RWPE2 (cell line): ENCODE results near the gene UTS2R.
"Not testable (repeated sequence)": the region's sequence is repeated elsewhere in the genome, so short reads cannot be mapped to it uniquely, and the experiment has no call there.

Experiments
- ATAC-seq: fragments of 200-7000 bp; cut with Tn5 transposase; 3 replicates; pipeline ENCODE4 v1.9.1; 2021; ENCODE audit warnings: low read depth
- DNase-seq: peaks from one replicate; pipeline ENCODE4 v3.0.0-alpha.2; 2020; ENCODE audit warnings: low spot score
- H3K27ac ChIP-seq: fragments of 450-650 bp; 2 replicates; pipeline ENCODE4 v1.5.1; 2017; ENCODE audit warnings: mild to moderate bottlenecking; ENCODE audit not compliant: poor library complexity, severe bottlenecking
- H3K27me3 ChIP-seq: fragments of 250-450 bp; sonication (Bioruptor Pico); 2 replicates; pipeline ENCODE4 v1.5.1; 2021; ENCODE audit warnings: mild to moderate bottlenecking, moderate library complexity; ENCODE audit not compliant: insufficient read depth, poor library complexity, severe bottlenecking
- H3K36me3 ChIP-seq: fragments of 250-450 bp; sonication (Bioruptor Pico); 2 replicates; pipeline ENCODE4 v1.5.1; 2020; ENCODE audit warnings: low read depth, mild to moderate bottlenecking, moderate library complexity
- H3K4me1 ChIP-seq: fragments of 250-450 bp; sonication (Bioruptor Pico); 2 replicates; pipeline ENCODE4 v1.5.1; 2021; ENCODE audit warnings: mild to moderate bottlenecking, moderate library complexity; ENCODE audit not compliant: insufficient read depth, poor library complexity, severe bottlenecking
- H3K4me3 ChIP-seq: fragments of 250-450 bp; sonication (Bioruptor Pico); 2 replicates; pipeline ENCODE4 v1.5.1; 2021; ENCODE audit warnings: mild to moderate bottlenecking, moderate library complexity; ENCODE audit not compliant: severe bottlenecking
- H3K9me3 ChIP-seq: fragments of 250-450 bp; sonication (Bioruptor Pico); 2 replicates; pipeline ENCODE4 v1.5.1; 2021; ENCODE audit warnings: mild to moderate bottlenecking, moderate library complexity; ENCODE audit not compliant: severe bottlenecking
- TF ChIP-seq, protein P1 (sequence below): fragments of 450-650 bp; IDR thresholded peaks from one replicate; pipeline ENCODE4 v1.5.1; 2017; ENCODE audit warnings: mild to moderate bottlenecking, moderate library complexity; ENCODE audit not compliant: poor library complexity, severe bottlenecking

UTS2R gene

GRCh38 chr17:82343560-82343959 lies 28.0 kb upstream of the UTS2R start:
- Histone ChIP-seq H3K27me3 (no peaks in the 10 kb centered on the region), H3K4me1 (peaks cover 8% of the 10 kb centered on the region), H3K27ac (no peak overlapping the region), H3K4me3 (no peak overlapping the region), H3K9me3 (no peaks in the 10 kb centered on the region), H3K36me3 (no peaks in the 10 kb centered on the region)
- TF ChIP-seq, protein P1, sequence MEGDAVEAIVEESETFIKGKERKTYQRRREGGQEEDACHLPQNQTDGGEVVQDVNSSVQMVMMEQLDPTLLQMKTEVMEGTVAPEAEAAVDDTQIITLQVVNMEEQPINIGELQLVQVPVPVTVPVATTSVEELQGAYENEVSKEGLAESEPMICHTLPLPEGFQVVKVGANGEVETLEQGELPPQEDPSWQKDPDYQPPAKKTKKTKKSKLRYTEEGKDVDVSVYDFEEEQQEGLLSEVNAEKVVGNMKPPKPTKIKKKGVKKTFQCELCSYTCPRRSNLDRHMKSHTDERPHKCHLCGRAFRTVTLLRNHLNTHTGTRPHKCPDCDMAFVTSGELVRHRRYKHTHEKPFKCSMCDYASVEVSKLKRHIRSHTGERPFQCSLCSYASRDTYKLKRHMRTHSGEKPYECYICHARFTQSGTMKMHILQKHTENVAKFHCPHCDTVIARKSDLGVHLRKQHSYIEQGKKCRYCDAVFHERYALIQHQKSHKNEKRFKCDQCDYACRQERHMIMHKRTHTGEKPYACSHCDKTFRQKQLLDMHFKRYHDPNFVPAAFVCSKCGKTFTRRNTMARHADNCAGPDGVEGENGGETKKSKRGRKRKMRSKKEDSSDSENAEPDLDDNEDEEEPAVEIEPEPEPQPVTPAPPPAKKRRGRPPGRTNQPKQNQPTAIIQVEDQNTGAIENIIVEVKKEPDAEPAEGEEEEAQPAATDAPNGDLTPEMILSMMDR = no peak
- DNase-seq = no peak
- no peak for ATAC-seq

DNA sequence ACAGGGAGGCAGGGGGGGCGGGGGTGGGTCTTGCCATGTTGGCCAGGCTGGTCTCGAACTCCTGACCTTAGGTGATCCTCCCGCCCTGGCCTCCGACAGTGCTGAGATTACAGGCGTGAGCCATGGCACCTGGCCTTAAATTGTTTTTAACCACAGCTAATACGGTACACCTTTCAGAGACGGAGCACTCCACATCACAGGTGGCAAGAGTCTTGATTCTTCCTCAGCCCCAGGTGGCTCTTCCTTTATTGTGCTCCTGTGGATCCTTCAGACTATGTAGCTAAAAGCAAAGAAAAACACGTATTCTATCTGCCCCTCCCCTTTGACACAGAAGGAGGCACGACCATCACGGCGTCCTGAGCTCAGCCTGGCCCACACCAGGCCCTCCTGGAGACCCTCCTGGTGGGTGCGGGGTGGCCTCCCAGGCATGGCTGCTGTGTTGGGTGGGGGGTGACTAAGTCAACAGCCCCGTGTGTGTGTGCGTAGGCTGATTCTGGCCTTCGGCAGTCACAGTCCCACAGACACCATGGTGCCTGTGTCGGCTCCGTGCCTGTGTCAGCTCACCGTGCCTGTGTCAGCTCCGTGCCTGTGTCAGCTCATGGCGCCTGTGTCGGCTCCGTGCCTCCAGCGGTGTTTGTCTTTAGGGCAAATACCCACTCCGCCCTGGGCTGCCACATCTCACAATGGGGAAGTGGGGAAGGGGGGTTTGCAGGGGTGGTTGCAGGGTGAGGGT lies 27.2 kb upstream of the UTS2R start:
- no peak overlapping the region for H3K4me3 ChIP-seq
- DNase-seq = peak; percentile 63
- no peak for ATAC-seq
- H3K27me3 ChIP-seq = no peaks in the 10 kb centered on the region
- H3K27ac ChIP-seq = no peak overlapping the region
- TF ChIP-seq, protein P1 = no peak
- peaks cover 2% of the 10 kb centered on the region for H3K4me1 ChIP-seq
- H3K36me3 ChIP-seq = no peaks in the 10 kb centered on the region
- no peaks in the 10 kb centered on the region for H3K9me3 ChIP-seq

DNA sequence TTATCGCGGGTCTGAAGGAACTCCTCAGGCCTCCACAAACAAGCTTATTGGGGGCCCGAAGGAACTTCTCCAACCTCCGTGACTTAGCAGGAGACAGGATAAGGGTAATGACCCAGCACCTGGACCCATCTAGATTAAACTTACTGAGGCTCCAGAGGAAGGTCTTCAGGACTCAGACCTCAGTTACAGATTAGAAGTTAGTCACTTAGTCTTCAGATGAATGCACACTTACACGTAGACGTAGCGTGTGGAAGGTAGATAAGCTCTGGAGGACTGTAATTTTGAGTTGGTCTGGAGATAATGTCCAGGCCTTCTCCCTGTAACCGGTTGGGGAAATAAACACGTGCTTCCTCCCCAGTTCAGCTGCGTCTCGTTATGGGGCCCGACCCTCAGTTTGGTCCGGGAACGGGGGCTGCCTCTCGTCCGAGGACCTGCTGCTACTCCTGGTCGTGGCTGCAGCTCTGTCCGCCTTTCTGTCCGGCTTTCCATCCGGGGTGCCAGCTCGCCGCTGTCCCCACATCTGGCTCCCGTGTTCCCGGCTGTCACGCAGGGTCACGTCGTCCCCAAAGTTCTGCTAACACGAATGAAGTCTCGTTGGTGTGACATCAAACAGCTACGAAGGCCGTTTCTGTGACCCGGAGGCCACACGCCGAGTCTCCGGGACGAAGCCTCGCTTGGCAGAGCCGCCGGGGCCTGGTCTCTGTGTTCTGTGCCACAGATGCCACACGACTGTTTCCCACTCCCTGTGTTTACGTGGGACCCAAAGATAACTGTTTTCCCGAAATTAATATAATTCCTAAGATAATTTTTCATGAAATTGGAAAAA lies 26.2 kb upstream of the UTS2R start:
- Histone ChIP-seq H3K4me1 (no peaks in the 10 kb centered on the region), H3K9me3 (no peaks in the 10 kb centered on the region), H3K27me3 (no peaks in the 10 kb centered on the region), H3K27ac (no peak overlapping the region), H3K4me3 (no peak overlapping the region), H3K36me3 (no peaks in the 10 kb centered on the region)
- DNase-seq (peak; percentile 61), ATAC-seq (no peak; the same call in 2 of the 3 replicates)
- TF ChIP-seq, protein P1 = no peak

- no peaks in the 10 kb centered on the region for H3K4me1 ChIP-seq
- no peaks in the 10 kb centered on the region for H3K9me3 ChIP-seq
- no peaks in the 10 kb centered on the region for H3K27me3 ChIP-seq
- DNase-seq (no peak), ATAC-seq (no peak)
- H3K4me3 ChIP-seq = no peak overlapping the region
- TF ChIP-seq, protein P1 = no peak
- H3K36me3 ChIP-seq = no peaks in the 10 kb centered on the region
- H3K27ac ChIP-seq = no peak overlapping the region
These were observed 24.9 kb upstream of the UTS2R start for GRCh38 chr17:82346342-82347300.

DNA sequence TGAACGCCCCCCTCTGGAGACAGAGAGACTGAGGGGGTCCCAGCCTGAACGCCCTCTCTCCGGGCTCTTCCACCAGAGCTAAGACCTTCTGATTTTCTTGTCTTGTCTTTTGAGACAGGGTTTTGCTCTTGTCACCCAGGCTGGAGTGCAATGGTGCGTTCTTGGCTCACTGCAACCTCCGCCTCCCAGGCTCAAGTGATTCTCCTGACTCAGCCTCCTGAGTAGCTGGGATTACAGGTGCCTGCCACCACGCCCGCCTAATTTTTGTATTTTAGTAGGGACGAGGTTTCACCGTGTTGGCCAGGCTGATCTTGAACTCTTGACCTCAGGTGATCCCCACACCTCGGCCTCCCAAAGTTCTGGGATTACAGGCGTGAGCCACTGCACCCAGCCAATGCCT lies 23.6 kb upstream of the UTS2R start:
- H3K4me3 ChIP-seq, H3K27me3 ChIP-seq, H3K9me3 ChIP-seq, H3K27ac ChIP-seq, H3K4me1 ChIP-seq, H3K36me3 ChIP-seq, DNase-seq, ATAC-seq: not testable (repeated sequence)
